ENCODE measurements around the gene ATG16L1. TPM values are rescaled to one million over a fixed set of nuclear protein-coding genes. Genes with fewer than 3 reads are reported as not detected.

The ATG16L1 gene
- total and polyA plus RNA-seq, 2 experiments from 2014 or later, result 15.3 to 37.9 TPM

- Mint-ChIP-seq H3K4me3 (no peak overlapping the region), H3K27me3 (ENCODE audit: insufficient read depth, low read depth, poor library complexity) (peaks cover 2% of the 10 kb centered on the region), H3K4me1 (no peaks in the 10 kb centered on the region), H3K9me3 (no peaks in the 10 kb centered on the region), H3K27ac (no peak overlapping the region), H3K36me3 (ENCODE audit: low read depth) (peaks cover 77% of the 10 kb centered on the region)
- H3K27ac ChIP-seq (ENCODE audit: low read depth), result no peak overlapping the region
- no peaks in the 10 kb centered on the region for H3K27me3 ChIP-seq (ENCODE audit: insufficient read depth)
- H3K4me1 ChIP-seq (ENCODE audit: insufficient read depth), result no peaks in the 10 kb centered on the region
- H3K4me2 ChIP-seq, result no peak overlapping the region
- peaks cover 75% of the 10 kb centered on the region for H3K79me2 ChIP-seq (replicated peaks; ENCODE audit: insufficient read depth)
- DNase-seq (ENCODE audit: low spot score), result no peak
- peaks cover 49% of the 10 kb centered on the region for H4K20me1 ChIP-seq (replicated peaks; ENCODE audit: insufficient read depth)
- no peak for ATAC-seq
- TF ChIP-seq NANOG (IDR thresholded peaks at IDR 0.05; ENCODE audit: borderline replicate concordance) (no peak), POLR2AphosphoS5 (IDR thresholded peaks at IDR 0.05; ENCODE audit: low read depth) (no peak), JUNB (IDR thresholded peaks at IDR 0.05; ENCODE audit: unreplicated experiment) (no peak), CTCF (conservative IDR thresholded peaks at IDR 0.05; ENCODE audit: low read depth in 2 of 2) (no peak), ZNF331 (CRISPR knock-in tag; IDR thresholded peaks at IDR 0.05; ENCODE audit: low read depth) (no peak), EZH2phosphoT487 (IDR thresholded peaks at IDR 0.05; ENCODE audit: unreplicated experiment) (no peak), ZNF114 (CRISPR knock-in tag; IDR thresholded peaks at IDR 0.05) (no peak), EZH2 (IDR thresholded peaks at IDR 0.05; ENCODE audit: low read depth, unreplicated experiment) (no peak), ETS1 (IDR thresholded peaks at IDR 0.05) (no peak), STAT1 (IDR thresholded peaks at IDR 0.05; ENCODE audit: unreplicated experiment) (no peak), REST (IDR thresholded peaks at IDR 0.05; ENCODE audit: unreplicated experiment) (no peak), CREB1 (CRISPR knock-in tag; IDR thresholded peaks at IDR 0.05; ENCODE audit: low read depth) (no peak), ZNF462 (CRISPR knock-in tag; IDR thresholded peaks at IDR 0.05) (no peak)
- H3K4me3 ChIP-seq, result no peak overlapping the region
- H3K9me2 ChIP-seq (ENCODE audit: insufficient read depth), result no peaks in the 10 kb centered on the region
- H3K36me3 ChIP-seq (ENCODE audit: insufficient read depth), result peaks cover 51% of the 10 kb centered on the region
- H2AFZ ChIP-seq, result no peak overlapping the region
- H3F3A ChIP-seq (replicated peaks; ENCODE audit: low read depth), result no peaks in the 10 kb centered on the region
Measured at GRCh38 chr2:233258211-233258610, 6.7 kb downstream of the ATG16L1 start.
